ENCODE results near the gene LRRC53. TPM values are rescaled to one million over a fixed set of nuclear protein-coding genes. Genes with fewer than 3 reads are reported as not detected.

LRRC53 gene
- total RNA-seq, 4 donors from 2014 or later: not detected

DNA sequence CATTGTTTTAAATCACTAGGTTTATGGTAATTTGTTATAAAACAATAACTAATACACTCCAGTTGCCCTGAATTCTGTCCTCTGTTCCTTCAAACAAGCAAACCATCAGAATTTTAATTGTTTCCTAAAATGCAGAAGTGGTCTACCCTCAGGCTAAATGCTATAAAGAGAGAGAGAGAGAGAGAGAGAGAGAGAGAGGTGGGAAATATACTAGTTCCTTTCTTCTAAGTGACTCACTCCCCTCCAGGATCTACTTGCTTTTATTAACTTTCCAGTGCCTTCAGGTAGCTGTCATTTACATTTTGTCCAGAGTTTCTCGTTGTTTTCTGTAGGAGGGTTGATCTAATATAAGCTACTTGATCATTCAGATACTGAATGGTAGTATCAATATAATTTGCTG, 26.4 kb downstream of the LRRC53 start:
- no peak for DNase-seq
- Histone ChIP-seq H3K9me3 (no peaks in the 10 kb centered on the region), H3K4me3 (no peak overlapping the region), H3K27me3 (no peaks in the 10 kb centered on the region), H3K36me3 (no peaks in the 10 kb centered on the region), H3K27ac (no peak overlapping the region), H3K4me1 (no peaks in the 10 kb centered on the region)
- TF ChIP-seq, protein P1, sequence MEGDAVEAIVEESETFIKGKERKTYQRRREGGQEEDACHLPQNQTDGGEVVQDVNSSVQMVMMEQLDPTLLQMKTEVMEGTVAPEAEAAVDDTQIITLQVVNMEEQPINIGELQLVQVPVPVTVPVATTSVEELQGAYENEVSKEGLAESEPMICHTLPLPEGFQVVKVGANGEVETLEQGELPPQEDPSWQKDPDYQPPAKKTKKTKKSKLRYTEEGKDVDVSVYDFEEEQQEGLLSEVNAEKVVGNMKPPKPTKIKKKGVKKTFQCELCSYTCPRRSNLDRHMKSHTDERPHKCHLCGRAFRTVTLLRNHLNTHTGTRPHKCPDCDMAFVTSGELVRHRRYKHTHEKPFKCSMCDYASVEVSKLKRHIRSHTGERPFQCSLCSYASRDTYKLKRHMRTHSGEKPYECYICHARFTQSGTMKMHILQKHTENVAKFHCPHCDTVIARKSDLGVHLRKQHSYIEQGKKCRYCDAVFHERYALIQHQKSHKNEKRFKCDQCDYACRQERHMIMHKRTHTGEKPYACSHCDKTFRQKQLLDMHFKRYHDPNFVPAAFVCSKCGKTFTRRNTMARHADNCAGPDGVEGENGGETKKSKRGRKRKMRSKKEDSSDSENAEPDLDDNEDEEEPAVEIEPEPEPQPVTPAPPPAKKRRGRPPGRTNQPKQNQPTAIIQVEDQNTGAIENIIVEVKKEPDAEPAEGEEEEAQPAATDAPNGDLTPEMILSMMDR (IDR thresholded peaks at IDR 0.05): no peak
- TF ChIP-seq POLR2A (IDR thresholded peaks at IDR 0.05): no peak

DNA sequence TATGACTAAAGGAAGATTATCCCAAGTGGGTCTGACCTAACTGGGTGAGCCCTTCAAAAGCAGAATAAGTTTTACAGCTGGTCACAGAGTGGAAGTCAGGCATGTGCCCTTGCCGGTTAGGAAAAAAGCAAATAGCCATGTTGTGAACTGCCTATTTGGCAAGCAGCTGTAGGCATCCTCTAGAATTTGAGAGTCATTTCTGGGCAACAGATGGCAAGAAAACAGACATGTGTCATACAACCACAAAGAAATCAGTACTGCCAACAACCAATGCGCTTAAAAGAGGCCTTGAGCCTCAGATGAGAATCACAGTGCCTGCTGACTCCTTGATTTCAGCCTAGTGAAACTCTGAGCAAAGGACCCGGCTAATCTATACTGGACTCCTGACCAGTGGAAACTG, 26.8 kb downstream of the LRRC53 start:
- TF ChIP-seq, protein P1 (IDR thresholded peaks at IDR 0.05): no peak
- no peak for TF ChIP-seq POLR2A (IDR thresholded peaks at IDR 0.05)
- Histone ChIP-seq H3K4me3 (no peak overlapping the region), H3K4me1 (no peaks in the 10 kb centered on the region), H3K9me3 (no peaks in the 10 kb centered on the region), H3K36me3 (no peaks in the 10 kb centered on the region), H3K27me3 (no peaks in the 10 kb centered on the region), H3K27ac (no peak overlapping the region)
- no peak for DNase-seq

DNA sequence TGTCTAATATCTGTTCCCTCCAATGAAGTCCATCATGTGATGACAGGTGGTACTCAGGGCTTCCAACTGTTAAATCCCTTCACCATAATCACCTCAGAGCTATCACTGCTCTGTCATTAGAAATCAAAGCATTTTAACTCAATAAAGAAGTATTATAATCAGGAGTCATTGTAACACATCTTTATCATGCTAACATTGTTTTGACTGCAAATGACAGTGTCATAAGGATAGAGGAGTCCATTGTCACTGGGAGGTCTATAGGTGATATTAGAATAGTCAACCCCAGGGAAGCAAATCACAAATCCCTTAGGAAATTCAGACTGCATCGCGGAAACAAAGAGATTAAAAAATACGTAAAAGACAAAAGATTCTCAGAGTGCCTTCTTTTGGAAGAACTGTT, 30.8 kb downstream of the LRRC53 start:
- H3K36me3 ChIP-seq: no peaks in the 10 kb centered on the region
- H3K4me3 ChIP-seq: no peak overlapping the region
- no peaks in the 10 kb centered on the region for H3K4me1 ChIP-seq
- no peaks in the 10 kb centered on the region for H3K9me3 ChIP-seq
- DNase-seq: no peak
- no peak for TF ChIP-seq POLR2A (IDR thresholded peaks at IDR 0.05)
- TF ChIP-seq, protein P1 (IDR thresholded peaks at IDR 0.05): no peak
- H3K27ac ChIP-seq: no peak overlapping the region
- H3K27me3 ChIP-seq: no peaks in the 10 kb centered on the region

DNA sequence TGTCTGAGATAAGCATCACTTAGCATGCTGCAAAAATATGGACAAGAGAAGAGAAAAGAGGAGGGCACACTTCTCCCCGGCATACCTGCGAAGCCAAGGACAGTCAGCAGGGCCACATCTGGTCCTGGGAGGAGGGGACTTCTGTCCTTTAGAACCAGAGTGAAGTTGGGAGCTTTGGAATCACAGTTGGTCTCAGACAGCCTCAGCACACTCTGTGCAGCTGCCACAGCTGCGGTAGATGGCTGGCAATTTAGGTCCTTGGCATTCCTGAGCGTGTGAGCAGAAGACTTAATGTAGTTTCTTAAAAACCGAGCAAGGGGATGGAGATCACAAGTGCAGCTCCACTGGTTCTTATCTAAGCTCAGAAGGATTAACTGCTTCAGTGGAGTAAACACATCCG, 32.3 kb downstream of the LRRC53 start:
- no peak for DNase-seq
- no peak overlapping the region for H3K4me3 ChIP-seq
- no peak overlapping the region for H3K27ac ChIP-seq
- TF ChIP-seq POLR2A (IDR thresholded peaks at IDR 0.05): no peak
- TF ChIP-seq, protein P1 (IDR thresholded peaks at IDR 0.05): no peak
- no peaks in the 10 kb centered on the region for H3K4me1 ChIP-seq
- H3K9me3 ChIP-seq: no peaks in the 10 kb centered on the region
- no peaks in the 10 kb centered on the region for H3K27me3 ChIP-seq
- no peaks in the 10 kb centered on the region for H3K36me3 ChIP-seq

DNA sequence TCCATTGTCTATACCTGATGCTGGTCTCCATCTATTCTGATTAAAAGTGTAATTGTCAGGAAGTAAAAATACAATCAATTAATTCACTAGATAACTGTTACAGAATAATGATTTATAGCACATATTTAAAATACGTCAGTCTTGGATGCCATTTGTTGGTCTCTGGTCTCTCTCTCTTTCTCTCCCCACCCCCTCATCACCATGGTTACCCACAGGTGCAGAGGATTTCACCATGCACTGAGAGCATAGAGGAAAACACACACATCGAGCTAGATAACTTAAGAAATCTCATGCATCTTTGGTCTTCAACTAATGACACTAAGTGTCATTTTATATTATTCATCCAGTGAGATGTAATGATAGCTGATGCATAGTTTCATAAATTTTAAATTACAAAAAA, 33.4 kb downstream of the LRRC53 start:
- Histone ChIP-seq H3K36me3 (no peaks in the 10 kb centered on the region), H3K4me3 (no peak overlapping the region), H3K27me3 (no peaks in the 10 kb centered on the region), H3K27ac (no peak overlapping the region), H3K4me1 (no peaks in the 10 kb centered on the region), H3K9me3 (no peaks in the 10 kb centered on the region)
- TF ChIP-seq, protein P1 (IDR thresholded peaks at IDR 0.05): no peak
- no peak for TF ChIP-seq POLR2A (IDR thresholded peaks at IDR 0.05)
- DNase-seq: no peak

DNA sequence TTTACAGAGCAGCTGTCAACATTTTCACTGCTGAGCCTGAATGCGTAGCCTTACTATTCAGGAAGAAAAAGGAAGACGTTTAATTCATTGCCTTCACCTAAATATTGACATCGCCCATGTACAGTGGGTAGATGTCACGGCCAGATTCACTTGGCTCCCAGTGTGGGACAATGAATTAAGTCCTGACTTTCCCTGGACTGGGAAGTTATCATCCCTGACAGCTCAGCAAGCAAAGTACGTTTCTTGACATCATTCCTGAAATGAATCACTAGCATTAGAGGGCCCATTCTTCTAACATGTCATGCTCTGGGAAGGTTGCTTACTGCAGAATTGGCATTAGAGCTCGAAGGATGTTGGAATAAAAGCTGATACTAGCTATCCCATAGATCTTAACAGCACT, 37.8 kb downstream of the LRRC53 start:
- Histone ChIP-seq H3K4me3 (no peak overlapping the region), H3K4me1 (no peaks in the 10 kb centered on the region), H3K36me3 (no peaks in the 10 kb centered on the region), H3K27ac (no peak overlapping the region), H3K27me3 (no peaks in the 10 kb centered on the region), H3K9me3 (no peaks in the 10 kb centered on the region)
- no peak for TF ChIP-seq POLR2A (IDR thresholded peaks at IDR 0.05)
- no peak for DNase-seq

Measured in Peyer's patch (tissue), 4 donors.